Stimulated activated CD4-positive, alpha-beta T cell treated with anti-CD3 and anti-CD28 coated beads, Interleukin-2, amount 100 ng/mL, for 24 hours (primary cell): Measurements from ENCODE around the gene RAI1.

ENCODE experiments used
- DNase-seq, 2 donors: peaks; one replicate each; pipeline ENCODE4 v3.0.0-alpha.2; 2020

Gene RAI1

DNA sequence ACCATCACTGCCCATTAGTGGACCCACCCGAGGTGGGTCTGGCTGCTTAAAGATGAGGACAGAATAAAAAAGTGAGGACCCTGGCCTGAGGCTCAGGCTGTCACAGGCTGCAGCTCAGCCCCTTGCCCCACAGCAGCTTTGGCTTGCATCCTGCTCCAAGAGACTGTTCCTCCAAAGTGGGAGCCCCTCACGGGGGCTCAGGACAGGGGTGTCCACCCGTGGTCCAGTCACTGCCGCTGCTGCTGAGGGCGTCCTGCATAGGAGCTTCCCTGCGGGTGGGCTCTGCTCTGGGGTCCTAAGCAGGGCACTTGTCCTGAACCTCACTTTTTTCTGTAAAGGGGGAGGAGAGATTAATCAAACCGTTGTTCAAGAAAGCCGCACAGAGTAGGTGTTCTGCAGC lies 107.7 kb downstream of the RAI1 start:
- DNase-seq: no peak

DNA sequence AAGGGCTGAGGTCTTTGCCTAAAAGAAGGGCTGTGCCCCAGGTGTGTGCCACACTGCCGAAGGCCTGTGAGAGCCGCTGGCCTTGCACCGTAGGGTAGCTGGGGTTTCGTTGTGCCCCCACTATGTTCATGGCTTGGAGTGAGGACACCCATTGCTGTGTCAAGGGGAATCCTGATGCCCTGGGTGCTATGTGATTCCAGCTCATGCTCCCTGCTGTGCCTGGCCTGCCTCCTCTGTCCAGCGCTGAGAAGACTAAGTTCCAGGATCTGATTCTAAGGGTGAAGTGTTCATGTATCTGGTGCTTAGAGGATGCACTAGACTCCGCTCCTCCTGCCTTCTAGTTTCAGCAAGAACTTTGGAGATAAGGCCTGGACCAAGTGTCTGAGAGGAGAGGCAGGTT lies 108.2 kb downstream of the RAI1 start:
- DNase-seq: no peak

- DNase-seq: no peak
These were observed 108.8 kb downstream of the RAI1 start for GRCh38 chr17:17789828-17790636.

GRCh38 chr17:17790637-17791464 lies 109.6 kb downstream of the RAI1 start:
- DNase-seq: no peak

- DNase-seq: no peak
These were observed 110.8 kb downstream of the RAI1 start for GRCh38 chr17:17792037-17792550.

DNA sequence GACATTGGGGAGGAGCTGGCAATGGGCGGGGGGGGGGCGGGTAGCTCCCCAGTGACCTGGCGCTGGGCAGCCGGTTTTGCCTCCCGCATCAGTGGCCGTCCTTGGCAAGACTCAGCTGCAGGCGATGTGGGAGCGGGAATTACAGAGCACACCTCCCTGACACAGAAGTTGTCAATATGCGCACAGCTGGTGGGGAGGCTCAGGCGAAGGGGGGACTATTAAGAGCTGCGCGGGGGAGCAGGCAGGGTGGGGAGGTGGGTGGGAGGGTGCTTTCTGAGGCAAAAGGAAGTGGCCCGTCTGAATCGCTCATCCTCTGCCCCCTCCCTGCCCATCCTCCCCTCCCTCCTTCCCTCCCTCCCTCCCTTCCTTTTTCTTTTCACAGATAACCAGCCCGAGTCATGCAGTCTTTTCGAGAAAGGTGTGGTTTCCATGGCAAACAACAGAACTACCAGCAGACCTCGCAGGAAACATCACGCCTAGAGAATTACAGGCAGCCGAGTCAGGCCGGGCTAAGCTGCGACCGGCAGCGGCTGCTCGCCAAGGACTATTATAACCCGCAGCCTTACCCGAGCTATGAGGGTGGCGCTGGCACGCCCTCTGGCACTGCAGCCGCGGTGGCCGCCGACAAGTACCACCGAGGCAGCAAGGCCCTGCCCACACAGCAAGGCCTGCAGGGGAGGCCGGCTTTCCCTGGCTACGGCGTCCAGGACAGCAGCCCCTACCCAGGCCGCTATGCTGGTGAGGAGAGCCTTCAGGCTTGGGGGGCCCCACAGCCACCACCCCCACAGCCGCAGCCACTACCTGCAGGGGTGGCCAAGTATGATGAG lies 111.5 kb downstream of the RAI1 start:
- peak in 1 of 2 donors; percentile 49 for DNase-seq

DNA sequence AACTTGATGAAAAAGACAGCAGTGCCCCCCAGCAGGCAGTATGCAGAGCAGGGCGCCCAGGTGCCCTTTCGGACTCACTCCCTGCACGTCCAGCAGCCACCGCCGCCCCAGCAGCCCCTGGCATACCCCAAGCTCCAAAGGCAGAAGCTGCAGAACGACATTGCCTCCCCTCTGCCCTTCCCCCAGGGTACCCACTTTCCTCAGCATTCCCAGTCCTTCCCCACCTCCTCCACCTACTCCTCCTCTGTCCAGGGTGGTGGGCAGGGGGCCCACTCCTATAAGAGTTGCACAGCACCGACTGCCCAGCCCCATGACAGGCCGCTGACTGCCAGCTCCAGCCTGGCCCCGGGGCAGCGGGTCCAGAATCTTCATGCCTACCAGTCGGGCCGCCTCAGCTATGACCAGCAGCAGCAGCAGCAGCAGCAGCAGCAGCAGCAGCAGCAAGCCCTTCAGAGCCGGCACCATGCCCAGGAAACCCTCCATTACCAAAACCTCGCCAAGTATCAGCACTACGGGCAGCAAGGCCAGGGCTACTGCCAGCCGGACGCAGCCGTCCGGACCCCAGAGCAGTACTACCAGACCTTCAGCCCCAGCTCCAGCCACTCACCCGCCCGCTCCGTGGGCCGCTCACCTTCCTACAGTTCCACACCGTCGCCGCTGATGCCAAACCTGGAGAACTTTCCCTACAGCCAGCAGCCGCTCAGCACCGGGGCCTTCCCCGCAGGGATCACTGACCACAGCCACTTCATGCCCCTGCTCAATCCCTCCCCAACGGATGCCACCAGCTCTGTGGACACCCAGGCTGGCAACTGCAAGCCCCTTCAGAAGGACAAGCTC lies 112.3 kb downstream of the RAI1 start:
- no peak for DNase-seq

GRCh38 chr17:17794382-17794781 lies 113.1 kb downstream of the RAI1 start:
- DNase-seq: no peak

DNA sequence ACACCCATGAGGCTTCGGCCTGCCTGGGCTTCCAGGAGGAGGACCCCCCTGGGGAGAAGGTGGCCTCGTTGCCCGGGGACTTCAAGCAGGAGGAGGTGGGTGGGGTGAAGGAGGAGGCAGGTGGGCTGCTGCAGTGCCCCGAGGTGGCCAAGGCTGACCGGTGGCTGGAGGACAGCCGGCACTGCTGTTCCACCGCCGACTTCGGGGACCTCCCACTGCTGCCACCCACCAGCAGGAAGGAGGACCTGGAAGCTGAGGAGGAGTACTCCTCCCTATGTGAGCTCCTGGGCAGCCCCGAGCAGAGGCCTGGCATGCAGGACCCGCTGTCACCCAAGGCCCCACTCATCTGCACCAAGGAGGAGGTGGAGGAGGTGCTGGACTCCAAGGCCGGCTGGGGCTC lies 114.0 kb downstream of the RAI1 start:
- DNase-seq: no peak

- DNase-seq: no peak
These were observed 114.9 kb downstream of the RAI1 start for GRCh38 chr17:17795946-17796786.

- DNase-seq: no peak
These were observed 115.5 kb downstream of the RAI1 start for GRCh38 chr17:17796787-17797061.

DNA sequence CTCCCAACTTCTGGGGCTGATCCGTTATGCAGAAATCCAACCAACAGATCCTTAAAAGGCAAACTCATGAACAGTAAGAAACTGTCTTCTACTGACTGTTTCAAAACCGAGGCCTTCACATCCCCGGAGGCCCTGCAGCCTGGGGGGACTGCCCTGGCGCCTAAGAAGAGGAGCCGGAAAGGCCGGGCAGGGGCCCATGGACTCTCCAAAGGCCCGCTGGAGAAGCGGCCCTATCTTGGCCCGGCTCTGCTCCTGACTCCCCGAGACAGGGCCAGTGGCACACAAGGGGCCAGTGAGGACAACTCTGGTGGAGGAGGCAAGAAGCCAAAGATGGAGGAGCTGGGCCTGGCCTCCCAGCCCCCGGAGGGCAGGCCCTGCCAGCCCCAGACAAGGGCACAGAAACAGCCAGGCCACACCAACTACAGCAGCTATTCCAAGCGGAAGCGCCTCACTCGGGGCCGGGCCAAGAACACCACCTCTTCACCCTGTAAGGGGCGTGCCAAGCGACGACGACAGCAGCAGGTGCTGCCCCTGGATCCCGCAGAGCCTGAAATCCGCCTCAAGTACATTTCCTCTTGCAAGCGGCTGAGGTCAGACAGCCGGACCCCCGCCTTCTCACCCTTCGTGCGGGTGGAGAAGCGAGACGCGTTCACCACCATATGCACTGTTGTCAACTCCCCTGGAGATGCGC lies 116.0 kb downstream of the RAI1 start:
- DNase-seq: no peak

DNA sequence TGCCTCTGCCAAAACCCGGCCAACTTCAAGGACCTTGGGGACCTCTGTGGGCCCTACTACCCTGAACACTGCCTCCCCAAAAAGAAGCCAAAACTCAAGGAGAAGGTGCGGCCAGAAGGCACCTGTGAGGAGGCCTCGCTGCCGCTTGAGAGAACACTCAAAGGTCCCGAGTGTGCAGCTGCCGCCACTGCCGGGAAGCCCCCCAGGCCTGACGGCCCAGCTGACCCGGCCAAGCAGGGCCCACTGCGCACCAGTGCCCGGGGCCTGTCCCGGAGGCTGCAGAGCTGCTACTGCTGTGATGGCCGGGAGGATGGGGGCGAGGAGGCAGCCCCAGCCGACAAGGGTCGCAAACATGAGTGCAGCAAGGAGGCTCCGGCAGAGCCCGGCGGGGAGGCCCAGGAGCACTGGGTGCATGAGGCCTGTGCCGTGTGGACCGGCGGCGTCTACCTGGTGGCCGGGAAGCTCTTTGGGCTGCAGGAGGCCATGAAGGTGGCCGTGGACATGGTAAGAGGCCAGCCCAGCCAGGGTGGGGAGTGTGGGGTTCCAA lies 116.8 kb downstream of the RAI1 start:
- no peak for DNase-seq

GRCh38 chr17:17798573-17799255 lies 117.5 kb downstream of the RAI1 start:
- DNase-seq: no peak

DNA sequence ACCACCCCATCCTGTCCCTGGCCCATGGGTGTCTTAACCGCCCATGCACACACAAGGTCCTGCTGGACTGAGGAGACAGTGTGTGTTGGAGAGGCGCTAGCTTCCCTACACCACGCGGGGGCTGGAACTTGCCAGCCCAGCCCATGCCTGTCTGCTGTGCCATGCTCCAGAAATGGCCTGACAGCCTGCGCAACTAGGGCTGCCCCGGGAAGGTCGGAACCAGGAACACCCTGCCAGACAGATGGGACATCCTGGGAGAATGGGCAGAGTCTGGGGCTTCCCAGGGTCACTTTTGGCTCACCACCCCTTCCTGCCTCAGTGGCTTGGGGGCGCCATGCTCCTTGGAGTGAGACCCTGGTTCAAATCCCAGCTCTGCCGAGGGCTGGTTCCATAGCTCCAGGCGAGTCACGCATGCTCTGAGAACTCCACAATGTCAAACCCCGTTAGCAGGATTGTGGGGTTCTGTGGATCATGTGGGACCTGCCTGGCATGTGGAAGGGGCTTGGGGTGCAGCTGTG lies 119.3 kb downstream of the RAI1 start:
- no peak for DNase-seq

- DNase-seq: no peak
These were observed 120.7 kb downstream of the RAI1 start for GRCh38 chr17:17801800-17802481.

DNA sequence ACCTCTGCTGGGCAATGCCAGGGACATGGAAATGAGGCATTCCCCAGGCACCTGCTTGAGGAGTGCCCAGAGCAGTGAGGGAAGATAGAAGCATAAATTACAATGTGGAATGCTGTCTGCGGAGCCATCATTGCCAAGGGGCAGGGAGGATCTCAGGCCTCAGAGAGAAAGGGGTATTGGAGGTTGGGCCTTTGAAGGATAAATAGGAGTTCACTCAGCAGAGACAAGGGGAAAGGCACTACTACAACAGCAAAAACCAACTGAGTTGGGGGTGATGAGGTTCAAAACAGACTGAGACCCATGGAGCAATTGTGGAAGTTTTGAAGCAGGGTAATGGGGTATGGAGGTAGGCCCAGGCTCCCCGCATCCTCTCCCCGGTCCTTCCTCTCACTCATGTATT lies 122.7 kb downstream of the RAI1 start:
- DNase-seq: no peak

DNA sequence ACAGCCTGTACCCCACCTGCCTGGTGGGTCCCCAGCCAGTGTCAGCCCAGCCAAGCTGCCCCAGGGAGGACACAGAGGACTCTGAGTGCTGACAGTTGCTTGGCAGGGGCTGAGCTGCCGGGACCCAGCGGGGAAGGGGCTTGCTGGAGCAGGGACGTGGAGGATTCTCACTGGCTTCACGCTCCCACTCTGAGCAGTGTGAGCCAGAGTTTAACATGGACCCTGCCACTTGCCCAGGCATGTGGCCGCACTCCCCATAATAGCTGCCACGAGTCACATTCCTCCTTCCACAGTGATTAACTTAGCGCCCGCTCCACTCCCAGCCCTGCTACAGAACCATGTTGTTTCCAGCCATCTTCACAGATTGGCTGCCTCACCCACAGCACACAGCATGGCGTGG lies 124.3 kb downstream of the RAI1 start:
- no peak for DNase-seq

DNA sequence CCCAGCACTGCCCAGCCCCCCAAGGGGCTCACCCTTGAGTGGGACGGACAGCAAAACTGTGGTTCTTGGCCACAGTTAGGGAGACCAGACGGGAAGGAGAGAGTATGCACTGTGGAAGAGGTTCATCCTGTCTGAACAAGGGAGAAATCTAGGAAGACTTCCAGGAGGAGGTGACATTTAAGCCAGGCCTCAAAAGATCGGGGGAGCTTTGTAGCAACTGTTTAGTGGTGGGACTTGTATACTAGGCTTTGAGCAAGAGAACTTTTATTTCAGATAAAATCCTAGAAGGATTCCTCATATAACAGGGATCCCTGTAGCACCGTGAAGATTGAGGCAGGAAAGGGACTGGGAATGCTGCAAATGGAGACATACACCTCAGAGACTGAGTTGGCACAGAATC lies 124.8 kb downstream of the RAI1 start:
- DNase-seq: no peak
